Measurements from ENCODE around the gene MAFF. TPM values are rescaled to one million over a fixed set of nuclear protein-coding genes. Genes with fewer than 3 reads are reported as not detected.

The MAFF gene
- total and polyA plus RNA-seq, 9 of the 15 experiments (the other 6 are each of a cell fraction or from before 2014, with no cell fraction given) = 0.51 to 8.0 (median 5.4) TPM

DNA sequence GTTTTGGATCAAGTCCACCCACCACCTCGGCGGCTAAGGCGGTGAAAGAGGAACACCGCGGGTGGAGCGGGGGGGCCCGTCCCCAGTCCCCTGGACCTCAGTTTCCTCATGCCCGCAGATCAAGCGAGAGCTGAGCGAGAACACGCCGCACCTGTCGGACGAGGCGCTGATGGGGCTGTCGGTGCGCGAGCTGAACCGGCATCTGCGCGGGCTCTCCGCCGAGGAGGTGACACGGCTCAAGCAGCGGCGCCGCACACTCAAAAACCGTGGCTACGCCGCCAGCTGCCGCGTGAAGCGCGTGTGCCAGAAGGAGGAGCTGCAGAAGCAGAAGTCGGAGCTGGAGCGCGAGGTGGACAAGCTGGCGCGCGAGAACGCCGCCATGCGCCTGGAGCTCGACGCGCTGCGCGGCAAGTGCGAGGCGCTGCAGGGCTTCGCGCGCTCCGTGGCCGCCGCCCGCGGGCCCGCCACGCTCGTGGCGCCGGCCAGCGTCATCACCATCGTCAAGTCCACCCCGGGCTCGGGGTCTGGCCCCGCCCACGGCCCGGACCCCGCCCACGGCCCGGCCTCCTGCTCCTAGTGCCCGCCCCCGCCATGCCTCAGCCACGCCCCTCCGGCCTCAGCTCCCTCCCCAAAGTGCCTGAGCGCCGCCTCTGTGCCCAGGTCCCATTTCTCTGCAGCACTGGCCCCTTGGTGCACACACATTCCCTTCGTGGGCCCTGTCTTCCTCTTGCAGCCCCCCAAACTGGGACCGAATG, 12.7 kb downstream of the MAFF start (continued):
- TF ChIP-seq, protein P1, sequence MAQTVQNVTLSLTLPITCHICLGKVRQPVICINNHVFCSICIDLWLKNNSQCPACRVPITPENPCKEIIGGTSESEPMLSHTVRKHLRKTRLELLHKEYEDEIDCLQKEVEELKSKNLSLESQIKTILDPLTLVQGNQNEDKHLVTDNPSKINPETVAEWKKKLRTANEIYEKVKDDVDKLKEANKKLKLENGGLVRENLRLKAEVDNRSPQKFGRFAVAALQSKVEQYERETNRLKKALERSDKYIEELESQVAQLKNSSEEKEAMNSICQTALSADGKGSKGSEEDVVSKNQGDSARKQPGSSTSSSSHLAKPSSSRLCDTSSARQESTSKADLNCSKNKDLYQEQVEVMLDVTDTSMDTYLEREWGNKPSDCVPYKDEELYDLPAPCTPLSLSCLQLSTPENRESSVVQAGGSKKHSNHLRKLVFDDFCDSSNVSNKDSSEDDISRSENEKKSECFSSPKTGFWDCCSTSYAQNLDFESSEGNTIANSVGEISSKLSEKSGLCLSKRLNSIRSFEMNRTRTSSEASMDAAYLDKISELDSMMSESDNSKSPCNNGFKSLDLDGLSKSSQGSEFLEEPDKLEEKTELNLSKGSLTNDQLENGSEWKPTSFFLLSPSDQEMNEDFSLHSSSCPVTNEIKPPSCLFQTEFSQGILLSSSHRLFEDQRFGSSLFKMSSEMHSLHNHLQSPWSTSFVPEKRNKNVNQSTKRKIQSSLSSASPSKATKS (CRISPR knock-in tag; IDR thresholded peaks at IDR 0.05) = no peak
- TF ChIP-seq RBFOX2 (IDR thresholded peaks at IDR 0.05; ENCODE audit: low read depth, low read length) = peak; percentile 71
- no peak for TF ChIP-seq ELF1 (tag; IDR thresholded peaks at IDR 0.05)
- no peak for TF ChIP-seq KLF10 (CRISPR knock-in tag; IDR thresholded peaks at IDR 0.05)
- no peak for TF ChIP-seq PCBP2 (IDR thresholded peaks at IDR 0.05; ENCODE audit: low read depth, low read length, poor library complexity, severe bottlenecking)
- peak; percentile 64 for TF ChIP-seq ATF7 (IDR thresholded peaks at IDR 0.05)
- no peak for TF ChIP-seq SMAD3 (CRISPR knock-in tag; conservative IDR thresholded peaks at IDR 0.05)
- TF ChIP-seq NFE2 (IDR thresholded peaks at IDR 0.05; ENCODE audit: low read depth) = no peak
- TF ChIP-seq FOS (IDR thresholded peaks at IDR 0.05; ENCODE audit: extremely low read depth, insufficient read length) = no peak
- no peak for TF ChIP-seq XRCC4 (IDR thresholded peaks at IDR 0.05; ENCODE audit: extremely low read depth, insufficient read depth, insufficient read length)
- TF ChIP-seq SMARCE1 (IDR thresholded peaks at IDR 0.05) = no peak
- no peak for TF ChIP-seq RFX5 (IDR thresholded peaks at IDR 0.05; ENCODE audit: low read depth, low read length)
- TF ChIP-seq SAFB (IDR thresholded peaks at IDR 0.05; ENCODE audit: borderline replicate concordance, low read depth, low read length) = peak; percentile 87
- TF ChIP-seq SOX6 (IDR thresholded peaks at IDR 0.05) = peak; percentile 33; the same call in 1 of the 2 replicates
- peak; percentile 53; the same call in 1 of the 2 replicates for TF ChIP-seq ZBTB9 (CRISPR knock-in tag; IDR thresholded peaks at IDR 0.05)
- no peak for TF ChIP-seq PURB (CRISPR knock-in tag; IDR thresholded peaks at IDR 0.05; ENCODE audit: low read depth)
- TF ChIP-seq ZNF511 (CRISPR knock-in tag; IDR thresholded peaks at IDR 0.05) = peak; percentile 61; the same call in 1 of the 2 replicates
- TF ChIP-seq, protein P2, sequence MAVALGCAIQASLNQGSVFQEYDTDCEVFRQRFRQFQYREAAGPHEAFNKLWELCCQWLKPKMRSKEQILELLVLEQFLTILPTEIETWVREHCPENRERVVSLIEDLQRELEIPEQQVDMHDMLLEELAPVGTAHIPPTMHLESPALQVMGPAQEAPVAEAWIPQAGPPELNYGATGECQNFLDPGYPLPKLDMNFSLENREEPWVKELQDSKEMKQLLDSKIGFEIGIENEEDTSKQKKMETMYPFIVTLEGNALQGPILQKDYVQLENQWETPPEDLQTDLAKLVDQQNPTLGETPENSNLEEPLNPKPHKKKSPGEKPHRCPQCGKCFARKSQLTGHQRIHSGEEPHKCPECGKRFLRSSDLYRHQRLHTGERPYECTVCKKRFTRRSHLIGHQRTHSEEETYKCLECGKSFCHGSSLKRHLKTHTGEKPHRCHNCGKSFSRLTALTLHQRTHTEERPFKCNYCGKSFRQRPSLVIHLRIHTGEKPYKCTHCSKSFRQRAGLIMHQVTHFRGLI (CRISPR knock-in tag; IDR thresholded peaks at IDR 0.05) = no peak
- TF ChIP-seq NONO (IDR thresholded peaks at IDR 0.05; ENCODE audit: low read depth in 2 of 2, low read length in 1 of 2) = peak in 1 of 2 experiments; percentile 65; a peak in 2 of 4 replicates
- no peak for TF ChIP-seq NFRKB (IDR thresholded peaks at IDR 0.05; ENCODE audit: low read depth)
- TF ChIP-seq TCF7 (IDR thresholded peaks at IDR 0.05; ENCODE audit: borderline replicate concordance) = no peak
- no peak for TF ChIP-seq ZC3H4 (CRISPR knock-in tag; IDR thresholded peaks at IDR 0.05; ENCODE audit: borderline replicate concordance)
